ENCODE results near the gene TMEM229A.
"Not testable (repeated sequence)": the region's sequence is repeated elsewhere in the genome, so short reads cannot be mapped to it uniquely, and the experiment has no call there.

- TF ChIP-seq, protein P1, sequence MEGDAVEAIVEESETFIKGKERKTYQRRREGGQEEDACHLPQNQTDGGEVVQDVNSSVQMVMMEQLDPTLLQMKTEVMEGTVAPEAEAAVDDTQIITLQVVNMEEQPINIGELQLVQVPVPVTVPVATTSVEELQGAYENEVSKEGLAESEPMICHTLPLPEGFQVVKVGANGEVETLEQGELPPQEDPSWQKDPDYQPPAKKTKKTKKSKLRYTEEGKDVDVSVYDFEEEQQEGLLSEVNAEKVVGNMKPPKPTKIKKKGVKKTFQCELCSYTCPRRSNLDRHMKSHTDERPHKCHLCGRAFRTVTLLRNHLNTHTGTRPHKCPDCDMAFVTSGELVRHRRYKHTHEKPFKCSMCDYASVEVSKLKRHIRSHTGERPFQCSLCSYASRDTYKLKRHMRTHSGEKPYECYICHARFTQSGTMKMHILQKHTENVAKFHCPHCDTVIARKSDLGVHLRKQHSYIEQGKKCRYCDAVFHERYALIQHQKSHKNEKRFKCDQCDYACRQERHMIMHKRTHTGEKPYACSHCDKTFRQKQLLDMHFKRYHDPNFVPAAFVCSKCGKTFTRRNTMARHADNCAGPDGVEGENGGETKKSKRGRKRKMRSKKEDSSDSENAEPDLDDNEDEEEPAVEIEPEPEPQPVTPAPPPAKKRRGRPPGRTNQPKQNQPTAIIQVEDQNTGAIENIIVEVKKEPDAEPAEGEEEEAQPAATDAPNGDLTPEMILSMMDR (IDR thresholded peaks at IDR 0.05; ENCODE audit: control extremely low read depth in 1 of 3, insufficient read depth in 1 of 3, low read depth in 1 of 3, low read length in 3 of 3) = not testable (repeated sequence)
- TF ChIP-seq POLR2A (IDR thresholded peaks at IDR 0.05; ENCODE audit: control extremely low read depth in 1 of 2, low read depth in 2 of 2, low read length in 2 of 2); POLR2AphosphoS5 (IDR thresholded peaks at IDR 0.05; ENCODE audit: low read depth, low read length); RFX5 (IDR thresholded peaks at IDR 0.05; ENCODE audit: borderline replicate concordance, low read depth, low read length); TAF1 (IDR thresholded peaks at IDR 0.05; ENCODE audit: low read depth, low read length); SRF (IDR thresholded peaks at IDR 0.05; ENCODE audit: low read depth, low read length); RAD21 (IDR thresholded peaks at IDR 0.05 in 1 of 2, conservative IDR thresholded peaks at IDR 0.05 in 1 of 2; ENCODE audit: low read depth in 2 of 2, low read length in 2 of 2); SIX5 (IDR thresholded peaks at IDR 0.05; ENCODE audit: low read depth, low read length): not testable (repeated sequence)
Measured at GRCh38 chr7:124082234-124082633, 49.4 kb upstream of the TMEM229A start.
